ENCODE data around the gene TADA2A. TPM values are rescaled to one million over a fixed set of nuclear protein-coding genes. Genes with fewer than 3 reads are reported as not detected.

TADA2A gene
- total and polyA plus RNA-seq, 7 experiments from 2014 or later = 7.4 to 41.3 (median 19.4) TPM

- Mint-ChIP-seq H3K4me1 (peaks cover 0 to 22% (median 0%) of the 10 kb centered on the region in 7 donors), H3K27me3 (no peaks in the 10 kb centered on the region), H3K27ac (no peak overlapping the region), H3K4me3 (no peak overlapping the region), H3K9me3 (no peaks in the 10 kb centered on the region), H3K36me3 (peaks cover 8 to 44% (median 29%) of the 10 kb centered on the region in 5 donors)
- DNase-seq (no peak), ATAC-seq (no peak)
- H3K27me3 ChIP-seq (ENCODE audit: control insufficient read depth in 2 of 2, insufficient read depth in 2 of 2, low read length in 2 of 2) = no peaks in the 10 kb centered on the region
- intact Hi-C loops (cut with micrococcal nuclease) = no loop called here
- ChIA-PET POLR2A (no interaction called here), CTCF (no interaction called here)
- no peak overlapping the region for H3K4me3 ChIP-seq (ENCODE audit: low read length)
- no peaks in the 10 kb centered on the region for H3K9me3 ChIP-seq (ENCODE audit: control insufficient read depth in 2 of 3, low read length in 3 of 3)
- no peaks in the 10 kb centered on the region for H3K4me1 ChIP-seq (ENCODE audit: control insufficient read depth in 2 of 2, insufficient read depth in 2 of 2, low read length in 2 of 2)
- no peak overlapping the region for H3K27ac ChIP-seq (ENCODE audit: low read depth, low read length)
- H3K36me3 ChIP-seq (ENCODE audit: control insufficient read depth in 2 of 3, insufficient read depth in 3 of 3, low read length in 3 of 3) = peaks cover 0 to 24% (median 0%) of the 10 kb centered on the region in 3 experiments
Measured at GRCh38 chr17:37462492-37462891, 55.8 kb downstream of the TADA2A start.

GRCh38 chr17:37463039-37463438, 56.4 kb downstream of the TADA2A start:
- ChIA-PET POLR2A (no interaction called here), CTCF (no interaction called here)
- DNase-seq (no peak), ATAC-seq (no peak)
- H3K27ac Mint-ChIP-seq = no peak overlapping the region
- Histone ChIP-seq H3K4me3 (ENCODE audit: low read length) (no peak overlapping the region), H3K9me3 (ENCODE audit: control insufficient read depth in 2 of 3, low read length in 3 of 3) (no peaks in the 10 kb centered on the region), H3K27me3 (ENCODE audit: control insufficient read depth in 2 of 2, insufficient read depth in 2 of 2, low read length in 2 of 2) (no peaks in the 10 kb centered on the region), H3K36me3 (ENCODE audit: control insufficient read depth in 2 of 3, insufficient read depth in 3 of 3, low read length in 3 of 3) (peaks cover 0 to 25% (median 0%) of the 10 kb centered on the region in 3 experiments), H3K4me1 (ENCODE audit: control insufficient read depth in 2 of 2, insufficient read depth in 2 of 2, low read length in 2 of 2) (no peaks in the 10 kb centered on the region), H3K27ac (ENCODE audit: low read depth, low read length) (no peak overlapping the region)
- H3K27me3 Mint-ChIP-seq = no peaks in the 10 kb centered on the region
- no peak overlapping the region for H3K4me3 Mint-ChIP-seq
- intact Hi-C loops (cut with micrococcal nuclease) = no loop called here
- H3K4me1 Mint-ChIP-seq = peaks cover 0 to 22% (median 0%) of the 10 kb centered on the region in 7 donors
- peaks cover 8 to 41% (median 28%) of the 10 kb centered on the region in 5 donors for H3K36me3 Mint-ChIP-seq
- H3K9me3 Mint-ChIP-seq = no peaks in the 10 kb centered on the region

GRCh38 chr17:37465069-37465616, 58.5 kb downstream of the TADA2A start:
- H3K4me1 ChIP-seq (ENCODE audit: control insufficient read depth in 2 of 2, insufficient read depth in 2 of 2, low read length in 2 of 2) = no peaks in the 10 kb centered on the region
- ATAC-seq (no peak), DNase-seq (no peak)
- Mint-ChIP-seq H3K36me3 (peaks cover 8 to 44% (median 26%) of the 10 kb centered on the region in 5 donors), H3K4me3 (no peak overlapping the region), H3K27ac (no peak overlapping the region), H3K4me1 (peaks cover 0 to 22% (median 0%) of the 10 kb centered on the region in 7 donors), H3K27me3 (no peaks in the 10 kb centered on the region), H3K9me3 (no peaks in the 10 kb centered on the region)
- H3K4me3 ChIP-seq (ENCODE audit: low read length) = no peak overlapping the region
- CTCF ChIA-PET = no interaction called here
- no peaks in the 10 kb centered on the region for H3K9me3 ChIP-seq (ENCODE audit: control insufficient read depth in 2 of 3, low read length in 3 of 3)
- H3K36me3 ChIP-seq (ENCODE audit: control insufficient read depth in 2 of 3, insufficient read depth in 3 of 3, low read length in 3 of 3) = peaks cover 0 to 29% (median 0%) of the 10 kb centered on the region in 3 experiments
- no peak overlapping the region for H3K27ac ChIP-seq (ENCODE audit: low read depth, low read length)
- no peaks in the 10 kb centered on the region for H3K27me3 ChIP-seq (ENCODE audit: control insufficient read depth in 2 of 2, insufficient read depth in 2 of 2, low read length in 2 of 2)
- POLR2A ChIA-PET = interaction anchor here (1.0 kb wide), 1 partner anchor 26 kb away, joined by 3 read pairs; no protein-coding TSS in a partner anchor
- intact Hi-C loops (cut with micrococcal nuclease) = no loop called here

GRCh38 chr17:37466471-37466870, 59.8 kb downstream of the TADA2A start:
- peak overlapping the region in 2 of 9 donors; percentile 27 to 36 for H3K27ac Mint-ChIP-seq
- H3K4me3 Mint-ChIP-seq = no peak overlapping the region
- Histone ChIP-seq H3K27me3 (ENCODE audit: control insufficient read depth in 2 of 2, insufficient read depth in 2 of 2, low read length in 2 of 2) (no peaks in the 10 kb centered on the region), H3K4me1 (ENCODE audit: control insufficient read depth in 2 of 2, insufficient read depth in 2 of 2, low read length in 2 of 2) (no peaks in the 10 kb centered on the region), H3K9me3 (ENCODE audit: control insufficient read depth in 2 of 3, low read length in 3 of 3) (no peaks in the 10 kb centered on the region), H3K4me3 (ENCODE audit: low read length) (no peak overlapping the region), H3K36me3 (ENCODE audit: control insufficient read depth in 2 of 3, insufficient read depth in 3 of 3, low read length in 3 of 3) (peaks cover 0 to 33% (median 0%) of the 10 kb centered on the region in 3 experiments), H3K27ac (ENCODE audit: low read depth, low read length) (no peak overlapping the region)
- DNase-seq (no peak), ATAC-seq (no peak)
- H3K36me3 Mint-ChIP-seq = peaks cover 17 to 49% (median 31%) of the 10 kb centered on the region in 5 donors
- POLR2A ChIA-PET = no interaction called here
- no peaks in the 10 kb centered on the region for H3K9me3 Mint-ChIP-seq
- CTCF ChIA-PET = no interaction called here
- H3K27me3 Mint-ChIP-seq = no peaks in the 10 kb centered on the region
- H3K4me1 Mint-ChIP-seq = peaks cover 0 to 16% (median 0%) of the 10 kb centered on the region in 7 donors
- intact Hi-C loops (cut with micrococcal nuclease) = no loop called here

GRCh38 chr17:37470181-37470580, 63.5 kb downstream of the TADA2A start:
- Mint-ChIP-seq H3K36me3 (peaks cover 14 to 56% (median 34%) of the 10 kb centered on the region in 5 donors), H3K4me1 (peaks cover 0 to 13% (median 0%) of the 10 kb centered on the region in 7 donors), H3K9me3 (no peaks in the 10 kb centered on the region), H3K27ac (peak overlapping the region in 2 of 9 donors; percentile 34 to 38), H3K27me3 (no peaks in the 10 kb centered on the region), H3K4me3 (no peak overlapping the region)
- no peak for DNase-seq
- Histone ChIP-seq H3K9me3 (ENCODE audit: control insufficient read depth in 2 of 3, low read length in 3 of 3) (no peaks in the 10 kb centered on the region), H3K36me3 (ENCODE audit: control insufficient read depth in 2 of 3, insufficient read depth in 3 of 3, low read length in 3 of 3) (peaks cover 0 to 50% (median 9%) of the 10 kb centered on the region in 3 experiments), H3K27me3 (ENCODE audit: control insufficient read depth in 2 of 2, insufficient read depth in 2 of 2, low read length in 2 of 2) (no peaks in the 10 kb centered on the region), H3K4me3 (ENCODE audit: low read length) (no peak overlapping the region), H3K27ac (ENCODE audit: low read depth, low read length) (no peak overlapping the region), H3K4me1 (ENCODE audit: control insufficient read depth in 2 of 2, insufficient read depth in 2 of 2, low read length in 2 of 2) (no peaks in the 10 kb centered on the region)
- ChIA-PET POLR2A (interaction anchor here (0.6 kb wide), 1 partner anchor 165 kb away, joined by 3 read pairs; no protein-coding TSS in a partner anchor), CTCF (no interaction called here)
- ATAC-seq = no peak
- intact Hi-C loops (cut with micrococcal nuclease) = no loop called here

- POLR2A ChIA-PET = no interaction called here
Measured at GRCh38 chr17:37475731-37476420, 69.2 kb downstream of the TADA2A start.

More at GRCh38 chr17:37475731-37476420, 69.2 kb downstream of the TADA2A start:
- no peaks in the 10 kb centered on the region for H3K27me3 ChIP-seq (ENCODE audit: control insufficient read depth in 2 of 2, insufficient read depth in 2 of 2, low read length in 2 of 2)
- CTCF ChIA-PET = no interaction called here
- ATAC-seq (peak; percentile 29), DNase-seq (no peak)
- H3K4me3 ChIP-seq (ENCODE audit: low read length) = no peak overlapping the region
- H3K27ac ChIP-seq (ENCODE audit: low read depth, low read length) = no peak overlapping the region
- H3K4me1 ChIP-seq (ENCODE audit: control insufficient read depth in 2 of 2, insufficient read depth in 2 of 2, low read length in 2 of 2) = no peaks in the 10 kb centered on the region
- Mint-ChIP-seq H3K27me3 (no peaks in the 10 kb centered on the region), H3K4me1 (no peaks in the 10 kb centered on the region), H3K27ac (peak overlapping the region in 1 of 9 donors; percentile 19), H3K4me3 (no peak overlapping the region), H3K36me3 (peaks cover 7 to 49% (median 22%) of the 10 kb centered on the region in 5 donors), H3K9me3 (no peaks in the 10 kb centered on the region)
- intact Hi-C loops (cut with micrococcal nuclease) = no loop called here
- H3K36me3 ChIP-seq (ENCODE audit: control insufficient read depth in 2 of 3, insufficient read depth in 3 of 3, low read length in 3 of 3) = peaks cover 6 to 61% (median 15%) of the 10 kb centered on the region in 3 experiments
- no peaks in the 10 kb centered on the region for H3K9me3 ChIP-seq (ENCODE audit: control insufficient read depth in 2 of 3, low read length in 3 of 3)
